Neural cell (in vitro differentiated cells): Measurements from ENCODE around the gene PSMA7. TPM values are rescaled to one million over a fixed set of nuclear protein-coding genes. Genes with fewer than 3 reads are reported as not detected.

ENCODE experiments used
- H2AFZ ChIP-seq: fragments of 200-600, 300-800 bp; sonication (generic), shearing (Covaris generic); 2 replicates; pipeline ENCODE4 v1.6.0; 2014; ENCODE audit warnings: low read depth, mild to moderate bottlenecking, antibody characterized with exemption, low read length, moderate library complexity
- H3F3A ChIP-seq: fragments of 200-600 bp; shearing (Covaris generic); 2 replicates; pipeline ENCODE4 v1.6.1; 2016; ENCODE audit warnings: mild to moderate bottlenecking, moderate library complexity, mixed read lengths, antibody characterized with exemption, low read length; ENCODE audit not compliant: insufficient read depth, poor library complexity, severe bottlenecking
- H3K27ac ChIP-seq: fragments of 200-600, 300-800 bp; sonication (generic), shearing (Covaris generic); 2 replicates; pipeline ENCODE4 v1.5.1; 2014; ENCODE audit warnings: mild to moderate bottlenecking, low read length, moderate library complexity
- H3K27me3 ChIP-seq: fragments of 300-800, 200-600 bp; sonication (generic), shearing (Covaris generic); 2 replicates; pipeline ENCODE4 v1.6.0; 2014; ENCODE audit warnings: mild to moderate bottlenecking, low read depth, low read length, moderate library complexity; ENCODE audit not compliant: insufficient read depth
- H3K36me3 ChIP-seq: fragments of 300-800, 200-600 bp; sonication (generic), shearing (Covaris generic); 2 replicates; pipeline ENCODE4 v1.5.1; 2014; ENCODE audit warnings: mild to moderate bottlenecking, antibody characterized with exemption, low read length, moderate library complexity; ENCODE audit not compliant: insufficient read depth
- H3K4me2 ChIP-seq: fragments of 300-800, 200-600 bp; sonication (generic), shearing (Covaris generic); 2 replicates; pipeline ENCODE4 v1.6.0; 2014; ENCODE audit warnings: mild to moderate bottlenecking, low read length
- H3K4me3 ChIP-seq: fragments of 300-800, 200-600 bp; sonication (generic), shearing (Covaris generic); 2 replicates; pipeline ENCODE4 v1.5.1; 2014; ENCODE audit warnings: mild to moderate bottlenecking, low read length, moderate library complexity
- H3K79me2 ChIP-seq: fragments of 200-600 bp; shearing (Covaris generic); replicated peaks from 2 replicates; pipeline ENCODE4 v1.6.0; 2014; ENCODE audit warnings: mild to moderate bottlenecking, low read length, moderate library complexity; ENCODE audit not compliant: insufficient read depth
- H3K9ac ChIP-seq: fragments of 300-800, 200-600 bp; sonication (generic), shearing (Covaris generic); 2 replicates; pipeline ENCODE4 v1.6.1; 2016; ENCODE audit warnings: mild to moderate bottlenecking, low read length, mixed read lengths
- H3K9me2 ChIP-seq: fragments of 200-600 bp; shearing (Covaris generic); 2 replicates; pipeline ENCODE4 v1.6.1; 2016; ENCODE audit warnings: mild to moderate bottlenecking, low read length, mixed read lengths; ENCODE audit not compliant: insufficient read depth
- H3K9me3 ChIP-seq: fragments of 200-600, 300-800 bp; sonication (generic), shearing (Covaris generic); 2 replicates; pipeline ENCODE4 v1.6.1; 2016; ENCODE audit warnings: mild to moderate bottlenecking, mixed run types, low read length, moderate library complexity, mixed read lengths
- H4K20me1 ChIP-seq: fragments of 200-600 bp; shearing (Covaris generic); 2 replicates; pipeline ENCODE4 v1.6.1; 2016; ENCODE audit warnings: mild to moderate bottlenecking, mixed run types; ENCODE audit not compliant: insufficient read depth
- CTCF ChIP-seq: fragments of 450-650 bp; IDR thresholded peaks from 2 replicates; pipeline ENCODE4 v1.5.1; 2014; ENCODE audit warnings: antibody characterized with exemption, mild to moderate bottlenecking, moderate library complexity; ENCODE audit not compliant: poor library complexity, severe bottlenecking
- EP300 ChIP-seq: fragments of 450-650 bp; conservative IDR thresholded peaks from 2 replicates; pipeline ENCODE4 v1.6.1; 2014; ENCODE audit warnings: antibody characterized with exemption, mild to moderate bottlenecking, moderate library complexity; ENCODE audit not compliant: poor library complexity, severe bottlenecking
- EZH2 ChIP-seq: fragments of 200-600, 300-800 bp; shearing (Covaris generic), sonication (generic); IDR thresholded peaks from 2 replicates; pipeline ENCODE4 v1.6.1; 2014; ENCODE audit warnings: antibody characterized with exemption, low read length, borderline replicate concordance, mild to moderate bottlenecking; ENCODE audit not compliant: insufficient read depth, poor library complexity, severe bottlenecking
- MXI1 ChIP-seq: fragments of 450-650 bp; conservative IDR thresholded peaks from 2 replicates; pipeline ENCODE4 v1.6.1; 2014; ENCODE audit warnings: antibody characterized with exemption, mild to moderate bottlenecking; ENCODE audit not compliant: poor library complexity, severe bottlenecking
- POLR2AphosphoS5 ChIP-seq: IDR thresholded peaks from 2 replicates; pipeline ENCODE4 v1.6.1; 2012
- RAD21 ChIP-seq: fragments of 450-650 bp; conservative IDR thresholded peaks from 2 replicates; pipeline ENCODE4 v1.6.1; 2014; ENCODE audit warnings: antibody characterized with exemption, mild to moderate bottlenecking, moderate library complexity
- REST ChIP-seq: IDR thresholded peaks from 2 replicates; pipeline ENCODE4 v1.6.1; 2012; ENCODE audit warnings: borderline replicate concordance
- SMC3 ChIP-seq: fragments of 450-650 bp; conservative IDR thresholded peaks from 2 replicates; pipeline ENCODE4 v1.6.1; 2014; ENCODE audit warnings: antibody characterized with exemption, mild to moderate bottlenecking, moderate library complexity; ENCODE audit not compliant: poor library complexity
- TAF1 ChIP-seq: IDR thresholded peaks from 2 replicates; pipeline ENCODE4 v1.6.1; 2012; ENCODE audit warnings: low read depth
- polyA plus RNA-seq: library from polyadenylated mRNA; depleted of rRNA; stranded (reverse); fragments of >200 nt; gene quantifications from 2 replicates; pipeline ENCODE4 v1.2.3, GENCODE V29; 2014

PSMA7 gene
- polyA plus RNA-seq, 1 donor from 2014 or later: 874 TPM

GRCh38 chr20:62176866-62177265 is 33.7 kb upstream of the PSMA7 start:
- H3K4me2 ChIP-seq: no peak overlapping the region
- no peak overlapping the region for H3K9ac ChIP-seq
- TF ChIP-seq TAF1 (no peak), CTCF (no peak), REST (no peak), EP300 (no peak), RAD21 (no peak), MXI1 (no peak), EZH2 (no peak), POLR2AphosphoS5 (no peak), SMC3 (no peak)
- no peaks in the 10 kb centered on the region for H3K9me2 ChIP-seq
- H3K27me3 ChIP-seq: no peaks in the 10 kb centered on the region
- H2AFZ ChIP-seq: no peak overlapping the region
- H3K9me3 ChIP-seq: no peaks in the 10 kb centered on the region
- no peak overlapping the region for H3K4me3 ChIP-seq
- no peak overlapping the region for H3K27ac ChIP-seq
- no peaks in the 10 kb centered on the region for H3F3A ChIP-seq
- no peaks in the 10 kb centered on the region for H3K79me2 ChIP-seq
- no peaks in the 10 kb centered on the region for H3K36me3 ChIP-seq
- H4K20me1 ChIP-seq: no peaks in the 10 kb centered on the region

- Histone ChIP-seq H3K4me3 (no peak overlapping the region), H3K9me3 (no peaks in the 10 kb centered on the region), H4K20me1 (no peaks in the 10 kb centered on the region), H3K79me2 (no peaks in the 10 kb centered on the region), H3K27ac (no peak overlapping the region), H3K9ac (no peak overlapping the region), H3F3A (no peaks in the 10 kb centered on the region), H3K36me3 (no peaks in the 10 kb centered on the region), H3K9me2 (no peaks in the 10 kb centered on the region), H3K27me3 (no peaks in the 10 kb centered on the region), H2AFZ (no peak overlapping the region), H3K4me2 (no peak overlapping the region)
- TF ChIP-seq CTCF (no peak), RAD21 (no peak), EP300 (no peak), MXI1 (no peak), REST (no peak), SMC3 (no peak), EZH2 (no peak), POLR2AphosphoS5 (no peak), TAF1 (no peak)
These were observed 32.5 kb upstream of the PSMA7 start for GRCh38 chr20:62175711-62176110.
